GM21528 (cell line): ENCODE measurements around the gene HEMK1.

ENCODE experiments used
- ATAC-seq: cut with Tn5 transposase; IDR thresholded peaks from one replicate; pipeline ENCODE4 v1.9.1; 2021; ENCODE audit warnings: mild to moderate bottlenecking, moderate library complexity; ENCODE audit not compliant: unreplicated experiment, low FRiP score

Gene HEMK1

GRCh38 chr3:50572801-50573371, 3.6 kb downstream of the HEMK1 start:
- ATAC-seq = no peak

DNA sequence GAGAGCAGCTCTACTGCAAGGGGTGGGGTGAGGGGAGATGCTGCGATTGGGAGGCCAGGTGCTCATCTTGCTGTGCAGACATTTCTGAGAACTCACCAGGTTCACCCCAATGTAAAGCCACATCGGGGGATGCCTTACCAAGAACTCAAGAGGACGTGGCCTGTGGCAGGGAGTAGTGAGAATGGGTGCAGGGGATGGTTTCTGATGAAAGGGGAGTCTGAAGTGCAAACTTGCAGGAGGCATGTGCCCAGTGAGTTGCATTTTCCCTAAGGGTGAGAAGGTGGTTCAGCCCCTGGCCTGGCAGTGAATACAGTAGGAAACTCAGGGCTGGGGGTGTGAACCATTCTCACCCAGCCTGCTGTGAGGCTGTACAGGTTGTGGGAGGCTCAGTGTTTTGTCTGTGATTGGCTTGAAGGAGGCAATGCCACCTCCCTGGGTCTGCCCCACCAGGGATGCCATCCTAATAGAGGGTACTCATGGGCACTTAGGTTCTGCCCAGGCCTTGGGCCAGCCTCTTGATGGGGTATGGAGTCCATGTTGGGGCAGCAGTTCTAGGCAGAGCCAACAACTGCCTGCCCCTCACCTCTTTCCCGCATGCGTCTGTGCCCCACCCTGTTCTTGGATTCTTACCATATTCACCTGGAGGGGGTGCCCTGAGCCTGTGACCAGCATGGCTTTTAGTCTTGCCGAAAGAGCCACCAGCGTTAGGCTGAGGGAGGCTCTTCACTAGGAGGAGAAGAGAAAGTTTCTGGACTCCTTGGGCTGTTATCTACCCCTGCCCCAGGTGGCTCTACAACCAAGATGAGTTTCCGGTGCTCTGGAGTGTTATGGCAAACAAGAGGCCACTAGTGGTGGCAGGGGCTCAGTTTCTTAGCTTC, 4.5 kb downstream of the HEMK1 start:
- no peak for ATAC-seq

DNA sequence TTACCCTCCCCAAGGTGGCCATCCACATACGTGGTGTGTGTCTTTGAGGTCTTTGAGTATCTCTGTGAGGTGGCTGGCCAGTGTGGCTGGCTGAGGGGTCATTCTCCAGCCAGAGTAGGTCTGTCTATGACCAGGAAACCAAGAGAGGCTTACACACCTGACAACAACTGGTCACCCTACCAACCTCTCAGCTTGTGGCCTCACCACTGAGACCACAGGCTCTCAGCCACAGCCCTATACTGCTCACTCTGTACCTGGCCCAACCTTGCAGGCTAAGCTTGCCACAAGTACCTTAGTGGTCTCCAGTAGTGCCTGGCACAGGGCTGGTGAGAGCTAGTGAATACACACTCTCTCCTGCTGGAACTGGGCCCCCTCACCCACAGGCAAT, 5.1 kb downstream of the HEMK1 start:
- ATAC-seq = no peak

DNA sequence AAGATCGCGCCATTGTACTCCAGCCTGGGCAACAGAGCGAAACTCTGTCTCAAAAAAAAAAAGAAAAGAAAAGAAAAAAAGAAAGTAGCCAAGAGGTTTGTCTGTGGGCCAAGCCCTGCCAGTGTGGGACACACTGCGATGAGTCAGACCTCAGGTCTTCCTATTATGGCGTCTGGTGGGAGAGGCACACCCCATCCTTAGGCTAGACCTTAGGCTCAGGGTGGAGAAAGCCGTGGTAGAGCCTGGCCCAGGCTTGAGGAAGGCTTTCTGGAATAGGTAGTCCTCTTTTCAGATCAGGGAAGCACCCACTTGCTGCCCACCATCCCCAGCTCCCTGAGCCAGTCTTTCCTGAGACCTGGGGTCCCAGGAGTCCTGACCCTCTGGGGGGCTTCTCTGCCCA, 6.0 kb downstream of the HEMK1 start:
- no peak for ATAC-seq

GRCh38 chr3:50577348-50577747, 8.0 kb downstream of the HEMK1 start:
- ATAC-seq = no peak

DNA sequence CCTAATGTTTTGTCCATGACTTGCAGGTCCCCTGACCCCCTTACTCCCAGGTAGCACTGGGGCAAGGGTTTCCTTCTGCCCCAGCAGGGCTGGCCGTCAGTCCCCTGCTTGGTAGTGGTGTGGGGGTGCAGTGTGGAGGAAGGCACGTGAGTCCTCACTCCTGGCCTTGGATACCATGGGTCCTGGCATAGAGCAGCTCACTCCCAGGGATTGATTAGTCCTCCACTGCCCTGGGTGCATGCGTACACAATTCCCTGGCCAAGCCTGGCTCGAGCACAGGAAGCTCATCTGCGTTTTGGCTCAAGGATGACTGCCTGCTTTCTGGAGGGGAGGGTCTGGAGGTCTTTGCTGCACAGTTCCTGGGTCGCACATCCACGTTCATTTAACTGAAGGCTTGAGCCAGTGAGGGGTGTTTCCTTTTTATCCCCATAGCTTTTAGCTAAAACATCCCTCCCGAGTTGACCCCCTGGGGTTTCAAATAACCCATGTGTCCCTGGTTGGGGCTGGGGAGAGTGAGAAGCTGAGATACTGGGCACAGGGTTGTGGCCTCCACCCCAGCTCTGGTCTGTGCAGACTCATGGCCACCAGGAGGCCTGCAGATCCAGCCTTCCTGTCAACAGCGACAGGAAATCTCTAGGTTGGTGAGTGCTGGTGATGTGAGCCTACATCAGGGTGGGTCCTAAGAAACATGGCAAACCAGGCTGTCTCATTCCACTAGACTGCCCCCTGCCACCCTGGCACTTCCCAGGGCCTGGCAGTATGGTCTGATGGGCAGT, 11.5 kb downstream of the HEMK1 start:
- no peak for ATAC-seq

GRCh38 chr3:50581459-50581842, 12.1 kb downstream of the HEMK1 start:
- no peak for ATAC-seq

GRCh38 chr3:50582083-50582482, 12.8 kb downstream of the HEMK1 start:
- no peak for ATAC-seq

DNA sequence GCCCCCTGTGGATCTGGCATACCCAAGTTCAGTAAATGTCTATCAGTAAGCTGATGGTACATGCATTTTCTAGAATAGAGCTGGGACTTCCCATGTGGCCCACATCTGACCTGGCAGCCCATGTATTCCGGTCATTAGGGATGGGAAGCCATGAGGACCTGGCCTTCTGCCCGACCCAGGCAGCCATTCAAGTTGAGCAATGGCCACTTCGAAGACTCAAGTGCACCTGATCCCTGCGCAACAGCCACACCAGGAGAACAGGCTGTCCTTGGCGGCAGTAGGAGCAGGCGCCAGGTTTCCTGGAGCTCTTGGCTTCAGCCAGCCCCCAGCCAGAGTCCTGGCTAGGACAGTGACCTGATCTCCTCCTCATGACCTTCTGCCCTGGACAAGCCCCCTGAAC, 14.6 kb downstream of the HEMK1 start:
- no peak for ATAC-seq

DNA sequence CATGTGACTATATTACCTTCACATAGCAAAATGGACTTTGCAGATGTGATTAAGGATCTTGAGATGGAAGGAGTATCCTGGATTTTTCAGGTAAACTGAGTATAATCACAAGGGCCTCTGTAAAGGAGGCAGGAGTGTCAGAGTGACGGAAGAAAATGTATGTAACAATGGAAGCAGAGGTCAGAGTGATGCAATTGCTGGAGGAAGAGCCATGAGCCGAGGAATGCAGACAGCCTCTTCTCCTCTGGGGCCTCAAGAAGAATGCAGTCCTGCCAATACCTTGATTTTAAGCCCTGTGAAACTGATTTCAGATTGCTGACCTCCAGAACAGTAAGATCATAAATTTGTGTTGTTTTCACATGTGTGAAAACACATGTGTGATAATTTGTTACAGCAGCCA, 15.1 kb downstream of the HEMK1 start:
- no peak for ATAC-seq

DNA sequence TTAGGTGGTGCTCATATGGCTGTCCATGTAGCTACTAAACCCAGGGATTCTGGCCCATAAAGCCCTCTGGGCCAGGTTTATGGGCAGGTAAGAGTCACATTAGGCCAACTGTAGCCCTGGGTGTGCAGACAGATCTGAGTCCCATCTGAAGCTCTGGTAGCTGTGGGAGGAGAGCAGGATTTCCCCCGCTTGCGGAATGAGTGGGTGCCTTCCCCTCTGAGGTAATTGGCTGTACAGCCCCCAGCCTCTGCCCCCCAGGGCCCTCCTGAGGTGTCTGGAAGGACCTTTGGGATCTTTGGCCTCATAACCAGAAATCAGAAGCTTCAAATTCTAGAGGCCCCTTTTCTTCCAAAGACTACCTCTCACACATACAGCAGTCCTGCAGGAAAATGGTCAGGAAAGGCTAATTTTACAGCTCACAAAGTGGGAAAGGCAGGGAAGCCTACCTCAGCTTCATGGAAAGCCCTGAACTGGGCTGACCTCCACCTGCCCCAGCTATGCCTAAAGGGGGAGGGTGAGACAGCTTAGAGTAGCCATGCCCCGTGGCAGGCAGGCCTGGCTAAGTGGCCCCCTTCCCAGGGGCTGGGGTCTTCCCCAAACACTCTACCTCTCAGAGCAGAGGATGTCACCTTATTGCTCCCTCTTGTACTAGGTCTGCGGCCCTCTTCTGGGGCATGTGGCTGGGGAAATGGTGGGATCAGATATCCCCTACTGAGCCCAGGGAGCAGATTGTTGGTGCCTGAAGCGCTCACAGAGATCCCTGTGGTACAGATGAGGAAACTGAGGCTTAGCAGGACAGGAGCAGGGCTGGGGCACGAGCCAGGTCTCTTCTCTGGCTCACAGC, 16.8 kb downstream of the HEMK1 start:
- ATAC-seq = no peak

GRCh38 chr3:50586763-50587070, 17.4 kb downstream of the HEMK1 start:
- no peak for ATAC-seq

DNA sequence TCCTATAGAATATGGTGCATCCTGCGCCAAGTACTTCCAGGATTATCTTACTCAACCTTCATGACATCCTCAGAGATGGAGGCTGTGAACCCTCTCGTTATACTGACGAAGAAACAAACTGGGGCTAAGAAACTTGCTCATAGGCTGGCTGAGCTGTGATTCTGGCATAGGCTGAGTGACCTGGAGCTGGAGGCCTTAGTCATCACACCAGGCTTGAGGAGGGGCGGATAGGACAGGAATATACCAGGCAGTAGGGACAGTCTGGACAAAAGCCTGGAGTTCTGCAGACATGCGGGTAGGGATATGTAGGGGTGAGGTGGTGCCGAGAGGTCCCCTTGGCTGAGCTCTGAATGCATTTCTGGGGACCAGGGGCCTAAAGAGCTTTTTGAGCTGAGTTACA, 18.1 kb downstream of the HEMK1 start:
- ATAC-seq = no peak

DNA sequence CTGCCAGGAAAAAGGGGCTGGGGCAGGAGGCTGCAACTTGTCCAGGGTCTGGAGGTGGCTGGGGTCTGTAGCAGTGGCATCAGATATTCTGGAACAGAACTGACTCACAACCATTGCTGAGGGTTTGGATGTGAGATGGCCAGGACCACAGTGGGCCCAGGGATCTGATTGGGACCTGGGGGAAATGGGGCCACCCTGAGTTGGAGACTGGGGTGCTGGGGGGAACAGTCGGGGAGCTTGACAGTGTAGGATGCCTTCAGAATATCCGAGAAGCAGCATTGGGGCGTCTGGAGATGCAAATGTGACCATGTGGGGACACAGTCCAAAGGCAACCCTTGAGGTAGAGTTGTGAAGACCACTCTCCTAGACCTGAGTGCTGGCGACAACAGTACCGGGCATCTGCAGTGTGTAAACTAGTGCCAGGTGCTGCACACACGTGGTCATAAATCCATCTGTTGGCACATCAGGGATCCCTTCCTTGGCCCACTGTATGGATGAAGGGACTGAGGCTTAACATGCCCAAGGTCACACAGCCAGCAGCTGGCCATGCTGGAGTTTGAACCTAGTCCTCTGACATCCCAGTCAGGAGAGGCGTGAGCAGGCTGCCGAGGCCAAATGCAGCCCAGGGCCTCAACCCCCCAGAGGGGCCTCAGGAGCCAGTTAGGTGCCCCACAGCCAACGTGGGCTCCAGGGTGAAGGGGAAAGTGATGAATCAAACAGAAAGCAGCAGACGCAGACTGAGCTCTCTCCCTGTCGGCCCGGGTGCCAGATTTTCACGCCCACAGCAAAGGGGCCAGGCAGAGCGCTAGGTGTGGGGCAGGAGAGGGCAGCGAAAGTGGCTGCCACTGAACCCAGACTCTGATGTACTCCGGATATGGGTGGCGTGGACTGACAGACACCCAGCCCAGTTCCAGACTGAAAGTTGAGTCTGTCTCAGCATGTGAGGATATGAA, 18.8 kb downstream of the HEMK1 start:
- ATAC-seq = no peak

DNA sequence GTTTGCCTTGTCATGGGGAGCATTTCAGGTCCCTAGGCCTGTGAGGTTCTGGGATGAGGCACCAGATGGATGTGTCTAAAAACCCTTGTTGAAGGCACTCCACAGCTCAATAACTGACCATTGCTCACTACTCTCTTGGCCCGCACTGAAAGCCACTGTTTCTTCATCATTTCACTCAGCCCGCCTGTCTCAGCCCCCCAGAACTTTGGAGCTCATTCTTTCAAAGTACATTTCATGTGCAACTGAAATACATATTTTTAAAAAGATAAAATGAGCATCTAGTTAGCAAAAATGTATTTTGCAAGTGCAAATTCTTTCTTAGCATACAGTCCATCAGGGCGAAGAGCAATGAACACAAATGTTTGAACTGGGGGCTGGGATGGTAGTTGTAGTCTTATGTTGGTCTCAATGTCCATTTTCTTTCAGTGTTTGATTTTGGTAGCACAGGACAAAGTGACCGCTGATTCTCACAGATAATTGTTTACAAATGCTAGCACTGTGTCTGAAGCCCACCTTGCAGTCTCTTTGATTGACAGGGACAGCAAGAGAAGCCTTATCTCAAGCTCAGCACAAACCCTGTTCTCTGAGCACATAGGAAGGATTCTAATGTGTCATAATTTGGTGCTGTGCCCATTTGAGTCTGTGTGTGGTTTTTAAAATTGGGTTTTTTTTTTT, 19.6 kb downstream of the HEMK1 start:
- no peak for ATAC-seq

DNA sequence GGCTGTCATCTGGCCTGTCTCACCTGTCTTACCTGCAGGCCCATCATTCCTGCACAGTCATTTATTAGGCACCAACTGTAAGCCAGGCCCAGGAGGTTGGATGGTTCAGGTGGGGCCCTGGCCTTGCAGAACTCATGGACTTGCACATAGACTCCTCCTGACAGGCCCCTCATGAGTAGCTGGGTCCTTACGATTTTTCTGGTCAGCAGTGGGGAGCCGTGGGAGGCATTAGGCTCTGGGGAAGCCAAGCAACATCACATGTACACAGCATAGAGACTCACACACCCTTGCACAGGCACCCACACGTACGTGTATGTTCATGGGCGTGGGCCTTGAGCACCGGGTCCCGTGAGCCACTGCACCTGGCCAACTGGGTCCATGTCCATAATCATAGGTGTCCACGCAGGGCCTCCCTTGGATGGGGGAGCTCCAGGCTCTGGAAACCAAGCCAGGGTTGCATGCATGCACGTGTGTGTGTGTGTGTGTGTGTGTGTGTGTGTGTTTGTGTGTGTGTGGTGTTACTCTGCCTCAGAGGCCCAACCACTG, 21.9 kb downstream of the HEMK1 start:
- peak; percentile 10 for ATAC-seq

- no peak for ATAC-seq
These were observed 23.2 kb downstream of the HEMK1 start for GRCh38 chr3:50592568-50592967.

- no peak for ATAC-seq
These were observed 25.0 kb downstream of the HEMK1 start for GRCh38 chr3:50594253-50594785.
